Measurements from ENCODE around the gene COPZ2.

COPZ2 gene

GRCh38 chr17:48012151-48012520, 25.5 kb downstream of the COPZ2 start:
- H4K20me1 ChIP-seq (ENCODE audit: insufficient read depth), result no peaks in the 10 kb centered on the region
- no peak overlapping the region for H3K27ac ChIP-seq
- H3K9ac ChIP-seq, result peak overlapping the region; percentile 20; the same call in 1 of the 2 replicates
- peaks cover 20% of the 10 kb centered on the region for H3K4me1 ChIP-seq (ENCODE audit: low read depth, poor library complexity, severe bottlenecking)
- TF ChIP-seq CTCF (conservative IDR thresholded peaks at IDR 0.05; ENCODE audit: low read depth, low read length), result no peak
- no peaks in the 10 kb centered on the region; the same call in 1 of the 2 replicates for H3K27me3 ChIP-seq (ENCODE audit: insufficient read depth, low read depth)
- H3K36me3 ChIP-seq (ENCODE audit: insufficient read depth), result no peaks in the 10 kb centered on the region
- H3K79me2 ChIP-seq (ENCODE audit: insufficient read depth, low read depth), result no peaks in the 10 kb centered on the region
- peak overlapping the region; percentile 89 for H2AFZ ChIP-seq (ENCODE audit: low read depth)
- H3K4me2 ChIP-seq, result peak overlapping the region; percentile 80
- no peak overlapping the region for H3K4me3 ChIP-seq (IDR thresholded peaks at IDR 0.05; ENCODE audit: insufficient read depth, low read depth, low read length)

GRCh38 chr17:48011405-48012150, 26.0 kb downstream of the COPZ2 start:
- Histone ChIP-seq H3K9ac (peak overlapping the region; percentile 20; the same call in 1 of the 2 replicates), H2AFZ (ENCODE audit: low read depth) (peak overlapping the region; percentile 89), H3K4me3 (IDR thresholded peaks at IDR 0.05; ENCODE audit: insufficient read depth, low read depth, low read length) (no peak overlapping the region), H3K36me3 (ENCODE audit: insufficient read depth) (no peaks in the 10 kb centered on the region), H3K4me2 (peak overlapping the region; percentile 80), H3K27ac (no peak overlapping the region), H3K79me2 (ENCODE audit: insufficient read depth, low read depth) (no peaks in the 10 kb centered on the region), H4K20me1 (ENCODE audit: insufficient read depth) (no peaks in the 10 kb centered on the region), H3K27me3 (ENCODE audit: insufficient read depth, low read depth) (no peaks in the 10 kb centered on the region; the same call in 1 of the 2 replicates), H3K4me1 (ENCODE audit: low read depth, poor library complexity, severe bottlenecking) (peaks cover 14% of the 10 kb centered on the region)
- peak; percentile 70 for TF ChIP-seq CTCF (conservative IDR thresholded peaks at IDR 0.05; ENCODE audit: low read depth, low read length)

GRCh38 chr17:48010193-48010592, 27.4 kb downstream of the COPZ2 start:
- no peaks in the 10 kb centered on the region for H4K20me1 ChIP-seq (ENCODE audit: insufficient read depth)
- no peak for TF ChIP-seq CTCF (conservative IDR thresholded peaks at IDR 0.05; ENCODE audit: low read depth, low read length)
- no peak overlapping the region for H3K27ac ChIP-seq
- no peak overlapping the region for H2AFZ ChIP-seq (ENCODE audit: low read depth)
- no peak overlapping the region for H3K9ac ChIP-seq
- H3K4me3 ChIP-seq (IDR thresholded peaks at IDR 0.05; ENCODE audit: insufficient read depth, low read depth, low read length), result no peak overlapping the region
- no peak overlapping the region for H3K4me2 ChIP-seq
- H3K36me3 ChIP-seq (ENCODE audit: insufficient read depth), result no peaks in the 10 kb centered on the region
- H3K27me3 ChIP-seq (ENCODE audit: insufficient read depth, low read depth), result no peaks in the 10 kb centered on the region; the same call in 1 of the 2 replicates
- no peaks in the 10 kb centered on the region for H3K79me2 ChIP-seq (ENCODE audit: insufficient read depth, low read depth)
- peaks cover 13% of the 10 kb centered on the region for H3K4me1 ChIP-seq (ENCODE audit: low read depth, poor library complexity, severe bottlenecking)

- no peak for TF ChIP-seq CTCF (conservative IDR thresholded peaks at IDR 0.05; ENCODE audit: low read depth, low read length)
Observed at GRCh38 chr17:48006936-48007709, 30.5 kb downstream of the COPZ2 start.

More at GRCh38 chr17:48006936-48007709, 30.5 kb downstream of the COPZ2 start:
- H3K27ac ChIP-seq, result no peak overlapping the region
- no peaks in the 10 kb centered on the region for H4K20me1 ChIP-seq (ENCODE audit: insufficient read depth)
- no peaks in the 10 kb centered on the region for H3K27me3 ChIP-seq (ENCODE audit: insufficient read depth, low read depth)
- H3K9ac ChIP-seq, result no peak overlapping the region
- H3K4me1 ChIP-seq (ENCODE audit: low read depth, poor library complexity, severe bottlenecking), result peaks cover 16% of the 10 kb centered on the region
- H2AFZ ChIP-seq (ENCODE audit: low read depth), result no peak overlapping the region
- H3K4me2 ChIP-seq, result no peak overlapping the region
- no peak overlapping the region for H3K4me3 ChIP-seq (IDR thresholded peaks at IDR 0.05; ENCODE audit: insufficient read depth, low read depth, low read length)
- no peaks in the 10 kb centered on the region for H3K79me2 ChIP-seq (ENCODE audit: insufficient read depth, low read depth)
- H3K36me3 ChIP-seq (ENCODE audit: insufficient read depth), result no peaks in the 10 kb centered on the region

Data from KMS-11 (cell line).